Activated CD4-positive, alpha-beta T cell treated with anti-CD3 and anti-CD28 coated beads, Interleukin-2, amount 10 ng/mL, durations not matched to agents 24 days and 14 days (primary cell): ENCODE data around the gene CPAMD8. TPM values are rescaled to one million over a fixed set of nuclear protein-coding genes. Genes with fewer than 3 reads are reported as not detected.

Experiments used
- DNase-seq: peaks from one replicate; pipeline ENCODE4 v3.0.0; 2022
- H3K27ac Mint-ChIP-seq: one replicate; pipeline ENCODE4 v1.8.0; 2022; ENCODE audit warnings: mild to moderate bottlenecking, mixed read lengths
- H3K27me3 Mint-ChIP-seq: one replicate; pipeline ENCODE4 v1.8.0; 2022; ENCODE audit warnings: mixed read lengths
- H3K36me3 Mint-ChIP-seq: one replicate; pipeline ENCODE4 v1.8.0; 2022; ENCODE audit warnings: low read depth, mild to moderate bottlenecking, mixed read lengths
- H3K4me1 Mint-ChIP-seq: one replicate; pipeline ENCODE4 v1.8.0; 2021; ENCODE audit warnings: mixed read lengths
- H3K4me3 Mint-ChIP-seq: one replicate; pipeline ENCODE4 v1.8.0; 2022; ENCODE audit warnings: mild to moderate bottlenecking, moderate library complexity, mixed read lengths
- H3K9me3 Mint-ChIP-seq: one replicate; pipeline ENCODE4 v1.8.0; 2021; ENCODE audit warnings: mixed read lengths
- intact Hi-C: fragments of 100-400 bp; cut with micrococcal nuclease; formaldehyde crosslinking; loops from one replicate; pipeline ENCODE4 v1.15.1; 2023
- total RNA-seq: library from RNA; stranded (reverse); gene quantifications from 2 replicates; pipeline ENCODE4 v1.2.3, GENCODE V29; 2022

The CPAMD8 gene
- total RNA-seq, 1 donor from 2014 or later, result 0.33 TPM

DNA sequence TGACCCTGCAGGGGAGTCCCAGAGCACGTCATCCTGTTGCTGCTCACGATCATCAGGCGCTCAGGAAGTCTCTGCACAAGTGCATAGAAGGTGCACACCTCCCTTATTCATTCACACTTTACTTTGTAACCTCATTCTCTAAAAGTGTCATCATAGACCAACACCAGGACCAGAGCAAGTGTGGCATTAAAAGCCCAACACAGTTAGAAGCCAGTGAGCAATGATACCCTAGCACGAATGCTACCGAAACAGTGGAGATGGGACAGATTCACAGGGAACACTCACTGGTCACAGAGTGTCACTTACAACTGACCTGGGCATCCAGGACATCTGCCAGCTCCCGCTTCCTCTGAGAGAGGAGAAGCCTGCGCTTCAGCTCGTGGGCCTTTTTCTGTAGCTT lies 31.6 kb upstream of the CPAMD8 start:
- Mint-ChIP-seq H3K36me3 (peaks cover 42% of the 10 kb centered on the region), H3K4me1 (no peaks in the 10 kb centered on the region), H3K4me3 (no peak overlapping the region), H3K27me3 (no peaks in the 10 kb centered on the region), H3K27ac (no peak overlapping the region), H3K9me3 (no peaks in the 10 kb centered on the region)
- no peak for DNase-seq
- intact Hi-C loops, result no loop called here

GRCh38 chr19:17055636-17056035 lies 29.0 kb upstream of the CPAMD8 start:
- Mint-ChIP-seq H3K27me3 (no peaks in the 10 kb centered on the region), H3K4me3 (no peak overlapping the region), H3K27ac (no peak overlapping the region), H3K4me1 (no peaks in the 10 kb centered on the region), H3K36me3 (peaks cover 43% of the 10 kb centered on the region), H3K9me3 (no peaks in the 10 kb centered on the region)
- intact Hi-C loops, result no loop called here
- no peak for DNase-seq

DNA sequence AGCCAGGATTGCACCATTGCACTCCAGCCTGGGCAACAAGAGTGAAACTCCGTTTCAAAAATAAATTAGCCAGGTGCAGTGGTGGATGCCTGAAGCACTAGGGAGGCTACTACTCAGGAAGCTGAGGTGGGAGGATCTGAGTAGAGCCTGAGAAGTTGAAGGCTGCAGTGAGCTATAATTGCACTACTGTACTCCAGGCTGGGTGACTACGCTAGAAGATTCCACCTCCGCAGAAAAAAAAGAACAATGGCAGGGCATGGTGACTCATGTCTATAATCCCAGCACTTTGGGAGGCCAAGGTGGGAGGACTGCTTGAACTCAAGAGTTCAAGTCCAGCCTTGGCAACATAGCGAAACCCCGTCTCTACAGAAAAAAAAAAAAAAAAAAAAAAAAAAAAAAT lies 28.1 kb upstream of the CPAMD8 start:
- Mint-ChIP-seq H3K27ac (no peak overlapping the region), H3K4me3 (no peak overlapping the region), H3K36me3 (peaks cover 45% of the 10 kb centered on the region), H3K9me3 (no peaks in the 10 kb centered on the region), H3K4me1 (no peaks in the 10 kb centered on the region), H3K27me3 (no peaks in the 10 kb centered on the region)
- no peak for DNase-seq
- intact Hi-C loops, result loop anchor here (5.0 kb wide), 1 partner anchor 282 kb away; no protein-coding TSS in a partner anchor

- no peak overlapping the region for H3K4me3 Mint-ChIP-seq
- intact Hi-C loops, result loop anchor here (5.0 kb wide), 1 partner anchor 280 kb away; no protein-coding TSS in a partner anchor
- no peaks in the 10 kb centered on the region for H3K27me3 Mint-ChIP-seq
- H3K4me1 Mint-ChIP-seq, result no peaks in the 10 kb centered on the region
- H3K36me3 Mint-ChIP-seq, result peaks cover 37% of the 10 kb centered on the region
- no peaks in the 10 kb centered on the region for H3K9me3 Mint-ChIP-seq
- H3K27ac Mint-ChIP-seq, result no peak overlapping the region
- peak; percentile 84 for DNase-seq
Measured at GRCh38 chr19:17052439-17052838, 25.8 kb upstream of the CPAMD8 start.

- no peaks in the 10 kb centered on the region for H3K27me3 Mint-ChIP-seq
- H3K27ac Mint-ChIP-seq, result no peak overlapping the region
- intact Hi-C loops, result loop anchor here (5.0 kb wide), 1 partner anchor 277 kb away; no protein-coding TSS in a partner anchor
- no peak overlapping the region for H3K4me3 Mint-ChIP-seq
- peaks cover 30% of the 10 kb centered on the region for H3K36me3 Mint-ChIP-seq
- DNase-seq, result no peak
- no peaks in the 10 kb centered on the region for H3K4me1 Mint-ChIP-seq
- no peaks in the 10 kb centered on the region for H3K9me3 Mint-ChIP-seq
Measured at GRCh38 chr19:17049711-17050280, 23.2 kb upstream of the CPAMD8 start.

GRCh38 chr19:17048885-17049453 lies 22.4 kb upstream of the CPAMD8 start:
- Mint-ChIP-seq H3K27me3 (no peaks in the 10 kb centered on the region), H3K27ac (no peak overlapping the region)

DNA sequence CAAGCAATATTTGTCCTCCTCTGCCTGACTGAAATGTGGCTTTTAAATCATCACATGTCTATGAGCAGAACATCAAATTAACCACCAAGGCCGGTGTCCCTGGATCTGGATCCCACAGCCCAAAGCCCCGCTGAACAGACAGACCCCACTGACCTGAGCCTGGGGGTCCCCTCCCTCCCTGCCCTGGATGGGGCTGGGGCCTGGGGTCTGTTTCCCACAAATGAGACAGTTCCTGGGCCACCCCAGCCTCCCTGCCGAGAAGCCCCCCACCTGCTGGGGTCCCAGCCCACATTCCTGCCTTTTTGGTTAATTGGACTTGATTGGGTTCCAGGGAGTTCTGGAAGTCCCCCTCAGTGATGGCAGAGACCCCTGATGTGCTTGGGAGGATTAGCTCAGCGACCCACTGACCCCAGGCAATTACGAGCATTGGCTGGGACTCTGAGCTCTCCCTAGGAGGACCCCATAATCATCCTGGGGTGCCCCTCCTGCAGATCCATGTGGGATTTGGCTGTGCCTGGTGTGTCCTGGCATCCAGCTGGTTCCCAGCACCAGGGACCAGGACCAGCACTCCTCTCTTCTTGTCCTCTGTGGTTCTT lies 19.4 kb upstream of the CPAMD8 start:
- no peak overlapping the region for H3K4me3 Mint-ChIP-seq
- no peaks in the 10 kb centered on the region for H3K4me1 Mint-ChIP-seq
- H3K9me3 Mint-ChIP-seq, result no peaks in the 10 kb centered on the region
- peaks cover 2% of the 10 kb centered on the region for H3K27me3 Mint-ChIP-seq
- H3K27ac Mint-ChIP-seq, result no peak overlapping the region
- intact Hi-C loops, result no loop called here
- peaks cover 10% of the 10 kb centered on the region for H3K36me3 Mint-ChIP-seq
- DNase-seq, result no peak

More at GRCh38 chr19:17048885-17049453, 22.4 kb upstream of the CPAMD8 start:
- intact Hi-C loops, result no loop called here
- peaks cover 25% of the 10 kb centered on the region for H3K36me3 Mint-ChIP-seq
- no peaks in the 10 kb centered on the region for H3K9me3 Mint-ChIP-seq
- no peak for DNase-seq
- no peaks in the 10 kb centered on the region for H3K4me1 Mint-ChIP-seq
- no peak overlapping the region for H3K4me3 Mint-ChIP-seq

- H3K27me3 Mint-ChIP-seq, result peaks cover 2% of the 10 kb centered on the region
- H3K9me3 Mint-ChIP-seq, result no peaks in the 10 kb centered on the region
- DNase-seq, result no peak
- peaks cover 5% of the 10 kb centered on the region for H3K36me3 Mint-ChIP-seq
- no peak overlapping the region for H3K27ac Mint-ChIP-seq
- intact Hi-C loops, result no loop called here
- H3K4me1 Mint-ChIP-seq, result no peaks in the 10 kb centered on the region
- no peak overlapping the region for H3K4me3 Mint-ChIP-seq
Measured at GRCh38 chr19:17043744-17044143, 17.1 kb upstream of the CPAMD8 start.

GRCh38 chr19:17041976-17042375 lies 15.4 kb upstream of the CPAMD8 start:
- Mint-ChIP-seq H3K36me3 (no peaks in the 10 kb centered on the region), H3K9me3 (no peaks in the 10 kb centered on the region), H3K27me3 (peaks cover 2% of the 10 kb centered on the region), H3K4me1 (no peaks in the 10 kb centered on the region), H3K27ac (no peak overlapping the region), H3K4me3 (no peak overlapping the region)
- intact Hi-C loops, result no loop called here
- no peak for DNase-seq

DNA sequence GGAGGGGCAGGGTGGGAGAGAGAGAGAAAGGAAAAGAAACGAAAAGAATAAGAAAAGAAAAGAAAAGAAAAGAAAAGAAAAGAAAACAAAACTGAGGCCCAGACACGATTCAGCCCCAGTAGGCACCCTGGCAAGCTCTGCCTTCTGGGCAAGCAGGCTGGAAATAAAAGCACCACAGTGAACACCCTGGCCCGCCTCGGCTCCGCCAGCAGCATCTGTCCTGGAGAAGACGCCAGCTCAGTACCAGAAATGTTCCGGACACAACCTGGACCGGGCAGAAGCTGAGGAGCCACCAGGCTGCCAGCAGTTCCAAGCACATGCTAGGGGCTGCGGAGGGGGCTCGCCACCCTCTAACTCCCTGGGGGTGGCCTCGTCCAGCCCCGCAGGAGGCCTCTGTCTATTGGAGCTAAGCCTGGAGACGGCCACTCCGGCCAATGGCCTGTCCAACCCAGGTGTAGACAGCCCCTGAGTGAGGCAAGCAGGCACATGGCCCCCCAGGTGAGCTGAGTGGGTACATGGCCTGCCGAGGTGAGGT lies 11.4 kb upstream of the CPAMD8 start:
- Mint-ChIP-seq H3K9me3 (no peaks in the 10 kb centered on the region), H3K27ac (no peak overlapping the region), H3K27me3 (peaks cover 2% of the 10 kb centered on the region), H3K4me1 (no peaks in the 10 kb centered on the region), H3K36me3 (no peaks in the 10 kb centered on the region), H3K4me3 (no peak overlapping the region)
- DNase-seq, result no peak
- intact Hi-C loops, result no loop called here

DNA sequence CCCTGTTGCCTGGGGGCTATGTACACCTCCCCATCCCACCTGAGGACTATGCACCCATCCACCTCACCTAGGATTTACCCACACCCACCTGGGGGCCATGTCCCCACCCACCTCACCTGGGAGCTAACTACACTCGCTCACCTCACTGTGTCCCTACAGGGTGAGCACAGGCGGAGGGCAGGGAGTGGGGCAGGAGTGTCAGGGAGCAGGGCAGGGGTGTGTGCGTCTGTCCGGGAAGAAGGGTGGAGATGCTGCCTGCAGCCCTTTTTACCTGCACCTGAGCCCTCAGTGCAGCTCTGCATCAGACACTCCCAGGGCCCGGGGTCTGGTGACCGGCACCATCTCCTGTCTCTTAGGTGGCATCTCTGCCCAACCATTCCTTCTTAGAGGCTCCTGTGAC lies 10.6 kb upstream of the CPAMD8 start:
- H3K36me3 Mint-ChIP-seq, result no peaks in the 10 kb centered on the region
- intact Hi-C loops, result no loop called here
- H3K4me3 Mint-ChIP-seq, result no peak overlapping the region
- H3K27me3 Mint-ChIP-seq, result peaks cover 6% of the 10 kb centered on the region
- H3K27ac Mint-ChIP-seq, result no peak overlapping the region
- H3K9me3 Mint-ChIP-seq, result no peaks in the 10 kb centered on the region
- no peaks in the 10 kb centered on the region for H3K4me1 Mint-ChIP-seq
- no peak for DNase-seq

- no peaks in the 10 kb centered on the region for H3K36me3 Mint-ChIP-seq
- DNase-seq, result no peak
- peaks cover 3% of the 10 kb centered on the region for H3K27me3 Mint-ChIP-seq
- H3K4me3 Mint-ChIP-seq, result no peak overlapping the region
- H3K4me1 Mint-ChIP-seq, result no peaks in the 10 kb centered on the region
- intact Hi-C loops, result no loop called here
- H3K27ac Mint-ChIP-seq, result no peak overlapping the region
- no peaks in the 10 kb centered on the region for H3K9me3 Mint-ChIP-seq
Measured at GRCh38 chr19:17036640-17037039, 10.0 kb upstream of the CPAMD8 start.

GRCh38 chr19:17035842-17036424 lies 9.3 kb upstream of the CPAMD8 start:
- intact Hi-C loops, result no loop called here
- H3K27ac Mint-ChIP-seq, result no peak overlapping the region
- no peaks in the 10 kb centered on the region for H3K4me1 Mint-ChIP-seq
- no peaks in the 10 kb centered on the region for H3K36me3 Mint-ChIP-seq
- no peak for DNase-seq
- H3K4me3 Mint-ChIP-seq, result no peak overlapping the region
- peaks cover 3% of the 10 kb centered on the region for H3K27me3 Mint-ChIP-seq
- no peaks in the 10 kb centered on the region for H3K9me3 Mint-ChIP-seq

- Mint-ChIP-seq H3K9me3 (no peaks in the 10 kb centered on the region), H3K27me3 (peaks cover 20% of the 10 kb centered on the region), H3K4me1 (no peaks in the 10 kb centered on the region), H3K36me3 (no peaks in the 10 kb centered on the region), H3K4me3 (no peak overlapping the region), H3K27ac (no peak overlapping the region)
- no peak for DNase-seq
- intact Hi-C loops, result no loop called here
Measured at GRCh38 chr19:17031741-17032140, 5.1 kb upstream of the CPAMD8 start.
